GM19467 (cell line): ENCODE measurements around the gene NDUFV1.
"Not testable (repeated sequence)": the region's sequence is repeated elsewhere in the genome, so short reads cannot be mapped to it uniquely, and the experiment has no call there.

Source experiments
- ATAC-seq: cut with Tn5 transposase; IDR thresholded peaks from one replicate; pipeline ENCODE4 v1.9.1; 2021; ENCODE audit warnings: mild to moderate bottlenecking, moderate library complexity; ENCODE audit not compliant: unreplicated experiment

The NDUFV1 gene

GRCh38 chr11:67610302-67610868 lies 3.6 kb downstream of the NDUFV1 start:
- ATAC-seq, result no peak

GRCh38 chr11:67611165-67611564 lies 4.4 kb downstream of the NDUFV1 start:
- ATAC-seq, result no peak

GRCh38 chr11:67611704-67612587 lies 5.2 kb downstream of the NDUFV1 start:
- no peak for ATAC-seq

- no peak for ATAC-seq
These were observed 6.0 kb downstream of the NDUFV1 start for GRCh38 chr11:67612751-67613150.

GRCh38 chr11:67613313-67613959 lies 6.7 kb downstream of the NDUFV1 start:
- no peak for ATAC-seq

GRCh38 chr11:67613960-67614715 lies 7.4 kb downstream of the NDUFV1 start:
- peak; percentile 52 for ATAC-seq

GRCh38 chr11:67614730-67615714 lies 8.3 kb downstream of the NDUFV1 start:
- no peak for ATAC-seq

- no peak for ATAC-seq
These were observed 9.1 kb downstream of the NDUFV1 start for GRCh38 chr11:67615728-67616430.

GRCh38 chr11:67616431-67617242 lies 9.9 kb downstream of the NDUFV1 start:
- ATAC-seq, result no peak

- no peak for ATAC-seq
These were observed 10.7 kb downstream of the NDUFV1 start for GRCh38 chr11:67617243-67617953.

GRCh38 chr11:67618901-67619659 lies 12.3 kb downstream of the NDUFV1 start:
- not testable (repeated sequence) for ATAC-seq

GRCh38 chr11:67619683-67620618 lies 13.2 kb downstream of the NDUFV1 start:
- ATAC-seq, result not testable (repeated sequence)

GRCh38 chr11:67620621-67621020 lies 13.9 kb downstream of the NDUFV1 start:
- ATAC-seq, result not testable (repeated sequence)

GRCh38 chr11:67621928-67622327 lies 15.2 kb downstream of the NDUFV1 start:
- not testable (repeated sequence) for ATAC-seq

GRCh38 chr11:67622905-67623304 lies 16.2 kb downstream of the NDUFV1 start:
- ATAC-seq, result not testable (repeated sequence)

- not testable (repeated sequence) for ATAC-seq
These were observed 17.1 kb downstream of the NDUFV1 start for GRCh38 chr11:67623795-67624194.
